OCI-M1 (cell line): Measurements from ENCODE around the gene ANXA10.
"Not testable (repeated sequence)": the region's sequence is repeated elsewhere in the genome, so short reads cannot be mapped to it uniquely, and the experiment has no call there.

Source experiments
- DNase-seq: peaks from one replicate; lab custom pipeline; 2025; lab: John Stamatoyannopoulos, UW

Gene ANXA10

DNA sequence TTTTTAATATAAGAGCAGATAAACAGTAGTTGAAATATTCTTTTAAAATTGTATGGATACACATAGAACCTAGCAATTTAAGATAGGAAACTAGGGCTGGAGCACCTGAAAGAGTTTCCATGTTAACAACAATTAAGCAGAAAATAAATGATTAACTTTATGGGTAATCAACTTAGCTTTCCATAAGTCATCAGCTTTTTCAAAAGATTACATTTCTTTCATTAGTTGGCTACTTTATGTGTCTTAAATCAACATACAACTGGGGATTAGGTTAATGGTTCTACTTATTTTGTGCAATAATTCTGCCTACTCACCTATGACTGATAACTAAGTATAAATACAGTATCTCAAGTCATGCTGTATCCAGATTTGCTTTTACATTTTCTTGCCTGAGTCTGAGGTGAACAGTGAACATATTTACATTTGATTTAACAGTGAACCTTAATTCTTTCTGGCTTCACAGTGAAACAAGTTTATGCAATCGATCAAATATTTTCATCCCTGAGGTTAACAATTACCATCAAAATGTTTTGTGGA lies at the start of gene ANXA10:
Gene ANXA10 (plus strand): TSS at position 362 of the 537 bp plus-strand sequence. CDS start 164 bp downstream, at position 526.
- no peak for DNase-seq

DNA sequence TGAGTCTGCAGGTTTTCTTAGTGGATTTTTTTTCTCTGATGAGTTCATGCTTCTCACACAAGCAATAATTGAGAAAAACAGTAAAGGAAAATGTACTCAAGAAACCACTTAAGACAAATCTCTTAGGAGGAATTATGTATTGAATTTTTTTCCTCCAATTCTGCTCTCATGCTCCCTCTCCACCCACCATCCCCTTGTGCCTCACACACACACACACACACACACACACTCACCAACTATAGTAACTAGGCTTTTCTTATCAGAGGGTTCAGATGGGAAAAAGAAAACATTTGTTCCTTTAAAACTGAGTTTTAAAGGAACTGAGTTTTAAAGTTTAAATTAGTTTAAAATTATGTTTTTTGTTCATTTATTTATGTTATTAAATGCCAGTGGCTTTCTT lies 47.0 kb upstream of the ANXA10 start:
- peak; percentile 18 for DNase-seq

GRCh38 chr4:168050002-168050401 lies 42.3 kb upstream of the ANXA10 start:
- no peak for DNase-seq

GRCh38 chr4:168051526-168051925 lies 40.8 kb upstream of the ANXA10 start:
- DNase-seq, result no peak

DNA sequence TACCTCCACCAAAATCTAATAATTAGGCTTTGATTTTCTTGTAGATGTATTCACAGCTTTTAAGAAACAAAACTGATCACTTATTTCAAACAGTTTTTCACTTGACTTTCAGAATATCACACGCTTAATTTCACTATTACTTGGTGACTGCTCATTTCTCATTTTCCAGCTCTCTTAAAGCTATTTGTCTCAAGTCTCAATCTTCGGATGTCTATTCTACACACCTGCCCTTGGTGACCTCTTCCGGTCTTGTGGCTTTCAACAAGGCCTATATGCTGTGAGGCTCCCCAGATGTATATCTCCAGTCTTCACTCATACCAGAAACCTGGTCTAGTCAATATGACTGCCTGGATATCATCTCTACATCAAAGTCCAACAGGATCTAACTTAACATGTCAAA lies 34.9 kb upstream of the ANXA10 start:
- no peak for DNase-seq

- no peak for DNase-seq
These were observed 33.1 kb upstream of the ANXA10 start for GRCh38 chr4:168059251-168059650.

- no peak for DNase-seq
These were observed 29.3 kb upstream of the ANXA10 start for GRCh38 chr4:168063031-168063430.

- no peak for DNase-seq
These were observed 21.4 kb upstream of the ANXA10 start for GRCh38 chr4:168070903-168071302.

GRCh38 chr4:168071304-168071703 lies 21.0 kb upstream of the ANXA10 start:
- no peak for DNase-seq

GRCh38 chr4:168074861-168075260 lies 17.5 kb upstream of the ANXA10 start:
- DNase-seq, result no peak

GRCh38 chr4:168076989-168077725 lies 15.2 kb upstream of the ANXA10 start:
- DNase-seq, result peak; percentile 90

DNA sequence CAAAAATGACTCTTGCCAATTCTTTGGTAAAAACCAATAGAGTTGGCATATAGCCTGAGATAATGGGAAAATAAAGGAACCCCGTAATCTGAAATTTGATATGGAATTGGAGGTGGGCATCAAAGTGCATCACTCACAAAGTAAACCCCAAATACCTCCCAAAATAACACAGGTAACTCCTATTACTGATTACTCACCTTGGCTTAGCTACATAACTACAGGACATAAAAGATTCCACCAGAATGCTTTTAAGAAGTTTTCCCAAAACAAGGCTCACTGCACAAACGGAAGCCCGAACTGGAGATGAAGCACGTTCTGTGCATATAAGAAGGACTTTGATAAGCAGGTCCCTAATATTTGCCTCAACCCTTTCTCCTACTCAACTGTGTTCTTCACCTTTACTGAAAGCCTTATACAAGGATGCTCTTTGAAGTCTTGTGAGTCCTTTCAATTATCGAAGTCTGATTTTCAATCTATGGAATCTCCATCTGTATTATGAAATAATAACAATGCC lies 14.6 kb upstream of the ANXA10 start:
- DNase-seq, result no peak

- DNase-seq, result no peak
These were observed 10.0 kb upstream of the ANXA10 start for GRCh38 chr4:168082379-168082778.

GRCh38 chr4:168095776-168096406 lies 3.6 kb downstream of the ANXA10 start:
- DNase-seq, result no peak

GRCh38 chr4:168096407-168096784 lies 4.1 kb downstream of the ANXA10 start:
- no peak for DNase-seq

GRCh38 chr4:168097161-168097560 lies 4.8 kb downstream of the ANXA10 start:
- no peak for DNase-seq

- no peak for DNase-seq
These were observed 5.9 kb downstream of the ANXA10 start for GRCh38 chr4:168098248-168098717.

DNA sequence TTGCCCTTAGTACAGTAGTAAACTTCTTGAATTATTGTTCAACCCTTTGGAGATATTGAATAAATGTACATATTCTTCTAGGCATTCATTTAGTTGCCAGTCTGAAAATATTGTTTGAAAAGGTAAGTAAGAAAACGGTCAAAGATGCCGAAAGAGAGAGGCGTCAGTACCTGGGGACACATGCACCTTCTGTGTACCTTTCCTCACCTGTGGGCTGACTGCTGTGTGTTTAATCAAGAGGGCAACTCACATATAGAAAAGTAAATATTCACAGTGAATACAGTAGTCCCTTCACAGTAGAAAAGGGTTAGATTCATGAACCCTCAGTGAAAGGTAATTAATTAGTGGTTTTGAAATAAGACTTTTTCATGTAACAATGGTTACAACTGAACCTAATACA lies 6.9 kb downstream of the ANXA10 start:
- DNase-seq, result no peak

- no peak for DNase-seq
These were observed 8.7 kb downstream of the ANXA10 start for GRCh38 chr4:168101026-168101425.

DNA sequence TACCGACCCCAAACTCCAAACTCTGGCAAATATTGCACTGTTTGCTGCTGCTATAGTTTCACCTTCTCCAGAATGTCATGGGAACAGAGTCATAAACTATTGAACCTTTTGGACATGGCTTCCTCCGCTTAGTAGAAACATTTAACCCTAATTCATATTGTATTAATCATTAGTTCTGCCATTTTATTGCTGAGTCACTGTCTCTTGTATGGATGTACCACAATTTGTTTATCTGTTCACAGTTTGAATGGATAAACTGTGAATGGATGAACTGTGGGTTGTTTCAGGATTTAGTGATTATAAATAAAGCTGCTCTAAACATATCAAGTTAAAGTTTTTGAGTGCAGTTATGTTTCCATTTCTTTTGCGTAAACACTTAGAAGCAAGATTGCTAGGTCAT lies 10.1 kb downstream of the ANXA10 start:
- no peak for DNase-seq

- no peak for DNase-seq
These were observed 17.2 kb downstream of the ANXA10 start for GRCh38 chr4:168109527-168109926.

DNA sequence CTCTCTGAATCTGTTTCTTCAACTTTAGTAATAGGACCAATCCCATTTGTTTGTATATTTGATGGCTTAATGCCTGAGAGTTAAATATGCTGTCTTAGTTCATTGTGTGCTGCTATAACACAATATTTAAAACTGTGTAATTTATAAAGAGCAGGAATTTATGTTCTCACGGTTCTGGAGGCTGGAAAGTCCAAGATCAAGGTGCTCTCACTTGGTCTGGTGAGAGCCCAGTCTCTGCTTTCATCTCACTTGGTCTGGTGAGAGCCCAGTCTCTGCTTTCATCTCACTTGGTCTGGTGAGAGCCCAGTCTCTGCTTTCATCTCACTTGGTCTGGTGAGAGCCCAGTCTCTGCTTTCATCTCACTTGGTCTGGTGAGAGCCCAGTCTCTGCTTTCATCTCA lies 20.7 kb downstream of the ANXA10 start:
- DNase-seq, result not testable (repeated sequence)

DNA sequence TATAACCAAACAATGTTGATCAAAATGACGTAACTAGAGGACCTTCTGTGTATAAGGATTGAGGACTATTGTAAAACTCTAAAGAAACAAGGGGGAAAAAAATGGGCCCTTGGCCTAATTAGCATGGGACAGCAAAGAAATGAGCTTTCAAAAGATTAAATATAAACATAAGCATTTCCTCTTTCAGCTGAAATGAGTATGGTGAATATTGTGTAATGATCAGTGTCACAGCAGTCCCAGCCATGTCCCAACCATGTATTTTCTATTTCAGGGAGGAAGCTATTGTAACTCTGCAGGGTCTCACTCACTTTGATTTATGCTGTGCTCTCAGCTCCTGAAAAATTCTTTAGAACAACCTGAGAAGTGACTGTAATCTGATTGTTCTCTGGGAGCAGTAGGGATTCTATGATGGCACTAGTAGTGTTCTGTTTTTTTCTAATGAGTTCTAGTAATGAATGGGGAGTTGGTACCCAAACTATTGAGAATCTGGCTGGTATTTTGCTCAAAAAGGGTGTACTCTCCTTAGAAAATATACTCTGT lies 25.8 kb downstream of the ANXA10 start:
- no peak for DNase-seq
